ENCODE results near the gene DNAJB8. TPM values are rescaled to one million over a fixed set of nuclear protein-coding genes. Genes with fewer than 3 reads are reported as not detected.

DNAJB8 gene
- total and polyA plus RNA-seq, 9 of the 15 experiments (the other 6 are each of a cell fraction or from before 2014, with no cell fraction given) = not detected

- peak; percentile 46; the same call in 1 of the 2 replicates for TF ChIP-seq DMBX1 (CRISPR knock-in tag; IDR thresholded peaks at IDR 0.05; ENCODE audit: borderline replicate concordance)
- peak; percentile 34; the same call in 1 of the 2 replicates for TF ChIP-seq ARID1B (IDR thresholded peaks at IDR 0.05)
- peak; percentile 40; the same call in 1 of the 2 replicates for TF ChIP-seq POLR2A (conservative IDR thresholded peaks at IDR 0.05)
- 0 out of 2 replicates have a peak, but pooled peaks have one; percentile 11 for TF ChIP-seq EP300 (IDR thresholded peaks at IDR 0.05; ENCODE audit: low read length)
- TF ChIP-seq ZNF766 (CRISPR knock-in tag; conservative IDR thresholded peaks at IDR 0.05) = peak; percentile 47; the same call in 1 of the 2 replicates
- TF ChIP-seq STAT5A (IDR thresholded peaks at IDR 0.05; ENCODE audit: borderline replicate concordance, low read length) = no peak
- no peak for TF ChIP-seq CREB3 (tag; conservative IDR thresholded peaks at IDR 0.05; ENCODE audit: low read depth)
- TF ChIP-seq ZKSCAN8 (CRISPR knock-in tag; IDR thresholded peaks at IDR 0.05) = peak; percentile 56; the same call in 1 of the 2 replicates
- TF ChIP-seq EP400 (IDR thresholded peaks at IDR 0.05) = 0 out of 2 replicates have a peak, but pooled peaks have one; percentile 19
- TF ChIP-seq NONO (IDR thresholded peaks at IDR 0.05; ENCODE audit: low read depth in 2 of 2, low read length in 1 of 2) = no peak
- peak; percentile 40 for TF ChIP-seq MEIS2 (IDR thresholded peaks at IDR 0.05; ENCODE audit: partially characterized antibody)
- no peak for TF ChIP-seq ZNF280A (IDR thresholded peaks at IDR 0.05; ENCODE audit: low read depth, partially characterized antibody)
- TF ChIP-seq FOXK2 (conservative IDR thresholded peaks at IDR 0.05 in 1 of 2, IDR thresholded peaks at IDR 0.05 in 1 of 2; ENCODE audit: low read depth in 2 of 2) = 0 out of 4 replicates have a peak, but pooled peaks of 1 of the 2 experiments have one; percentile 26
- TF ChIP-seq MAFG (tag; conservative IDR thresholded peaks at IDR 0.05) = 0 out of 2 replicates have a peak, but pooled peaks have one; percentile 8
- peak; percentile 30 for TF ChIP-seq SMAD4 (CRISPR knock-in tag; conservative IDR thresholded peaks at IDR 0.05)
- TF ChIP-seq ZHX1 (conservative IDR thresholded peaks at IDR 0.05; ENCODE audit: low read length) = no peak
- TF ChIP-seq TBL1XR1 (IDR thresholded peaks at IDR 0.05; ENCODE audit: low read length in 2 of 2) = no peak
- peak in 1 of 2 experiments; percentile 28; a peak in 1 of 4 replicates for TF ChIP-seq NRF1 (conservative IDR thresholded peaks at IDR 0.05 in 1 of 2, IDR thresholded peaks at IDR 0.05 in 1 of 2)
- peak; percentile 47; the same call in 1 of the 2 replicates for TF ChIP-seq ETV1 (tag; conservative IDR thresholded peaks at IDR 0.05; ENCODE audit: low read depth)
- TF ChIP-seq RCOR1 (IDR thresholded peaks at IDR 0.05; ENCODE audit: borderline replicate concordance in 1 of 2, low read depth in 2 of 2, low read length in 2 of 2) = 0 out of 4 replicates have a peak, but pooled peaks of 1 of the 2 experiments have one; percentile 3
- no peak for TF ChIP-seq CCAR2 (IDR thresholded peaks at IDR 0.05; ENCODE audit: low read depth, low read length)
- TF ChIP-seq ZNF384 (IDR thresholded peaks at IDR 0.05; ENCODE audit: low read depth, low read length) = peak; percentile 58
- TF ChIP-seq XRCC3 (IDR thresholded peaks at IDR 0.05) = no peak
- peak; percentile 23 for TF ChIP-seq TAF1 (IDR thresholded peaks at IDR 0.05; ENCODE audit: control insufficient read depth, extremely low read depth, insufficient read depth, low read length, severe bottlenecking)
Measured at GRCh38 chr3:128424508-128425069, 42.1 kb downstream of the DNAJB8 start (continued).

Measured in K562 (cell line).